ENCODE measurements around the gene ABHD11. TPM values are rescaled to one million over a fixed set of nuclear protein-coding genes. Genes with fewer than 3 reads are reported as not detected.

ABHD11 gene
- total and polyA plus RNA-seq, 9 of the 15 experiments (the other 6 are each of a cell fraction or from before 2014, with no cell fraction given) = 7.7 to 44.2 (median 18.9) TPM

- TF ChIP-seq GMEB1 (CRISPR knock-in tag; IDR thresholded peaks at IDR 0.05) = no peak
- no peak for TF ChIP-seq SRSF9 (IDR thresholded peaks at IDR 0.05; ENCODE audit: borderline replicate concordance, low read depth, low read length)
- peak; percentile 83 for TF ChIP-seq DEAF1 (CRISPR knock-in tag; IDR thresholded peaks at IDR 0.05)
- TF ChIP-seq POLR2H (tag; IDR thresholded peaks at IDR 0.05; ENCODE audit: low read depth) = no peak
- no peak for TF ChIP-seq SRSF3 (IDR thresholded peaks at IDR 0.05; ENCODE audit: insufficient read depth, low read length)
- TF ChIP-seq POLR2AphosphoS2 (IDR thresholded peaks at IDR 0.05; ENCODE audit: low read length) = peak; percentile 96
- TF ChIP-seq PCBP2 (IDR thresholded peaks at IDR 0.05; ENCODE audit: low read depth, low read length, poor library complexity, severe bottlenecking) = no peak
- TF ChIP-seq SNRNP70 (optimal IDR thresholded peaks at IDR 0.05; ENCODE audit: low read depth, low read length) = no peak
- no peak for TF ChIP-seq E2F6 (IDR thresholded peaks at IDR 0.05; ENCODE audit: borderline replicate concordance in 1 of 2, extremely low read depth in 1 of 2, insufficient read depth in 1 of 2, insufficient read length in 1 of 2, low read depth in 1 of 2, low read length in 1 of 2, poor library complexity in 1 of 2, severe bottlenecking in 1 of 2)
- no peak for TF ChIP-seq ZBTB43 (CRISPR knock-in tag; IDR thresholded peaks at IDR 0.05)
- TF ChIP-seq ETV1 (tag; conservative IDR thresholded peaks at IDR 0.05; ENCODE audit: low read depth) = peak; percentile 97
These were observed 3.7 kb downstream of the ABHD11 start (continued) for GRCh38 chr7:73734619-73735527.

Measured in K562 (cell line).